Measurements from ENCODE around the gene FPGS.

DNA sequence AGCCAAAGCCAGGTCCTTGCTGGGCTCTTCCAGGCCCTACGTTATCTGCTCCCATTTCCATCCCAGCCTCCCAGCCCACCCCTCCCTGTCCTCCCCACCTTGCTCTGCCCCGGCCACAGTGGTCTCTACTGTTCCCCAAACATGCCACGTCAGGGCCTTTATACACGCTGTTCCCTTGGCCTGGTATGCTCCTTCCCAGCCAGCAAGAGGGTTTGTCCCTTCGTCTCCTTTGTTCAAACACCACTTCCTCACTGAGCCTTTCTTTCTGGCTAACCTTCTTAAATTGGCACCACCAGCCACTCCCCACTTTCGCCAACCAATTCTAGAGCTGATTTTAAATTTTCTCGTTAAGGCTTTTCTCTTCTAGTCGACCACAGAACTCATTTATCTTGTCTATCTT lies 34.0 kb upstream of the FPGS start:
- TF ChIP-seq, protein P1, sequence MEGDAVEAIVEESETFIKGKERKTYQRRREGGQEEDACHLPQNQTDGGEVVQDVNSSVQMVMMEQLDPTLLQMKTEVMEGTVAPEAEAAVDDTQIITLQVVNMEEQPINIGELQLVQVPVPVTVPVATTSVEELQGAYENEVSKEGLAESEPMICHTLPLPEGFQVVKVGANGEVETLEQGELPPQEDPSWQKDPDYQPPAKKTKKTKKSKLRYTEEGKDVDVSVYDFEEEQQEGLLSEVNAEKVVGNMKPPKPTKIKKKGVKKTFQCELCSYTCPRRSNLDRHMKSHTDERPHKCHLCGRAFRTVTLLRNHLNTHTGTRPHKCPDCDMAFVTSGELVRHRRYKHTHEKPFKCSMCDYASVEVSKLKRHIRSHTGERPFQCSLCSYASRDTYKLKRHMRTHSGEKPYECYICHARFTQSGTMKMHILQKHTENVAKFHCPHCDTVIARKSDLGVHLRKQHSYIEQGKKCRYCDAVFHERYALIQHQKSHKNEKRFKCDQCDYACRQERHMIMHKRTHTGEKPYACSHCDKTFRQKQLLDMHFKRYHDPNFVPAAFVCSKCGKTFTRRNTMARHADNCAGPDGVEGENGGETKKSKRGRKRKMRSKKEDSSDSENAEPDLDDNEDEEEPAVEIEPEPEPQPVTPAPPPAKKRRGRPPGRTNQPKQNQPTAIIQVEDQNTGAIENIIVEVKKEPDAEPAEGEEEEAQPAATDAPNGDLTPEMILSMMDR (IDR thresholded peaks at IDR 0.05; ENCODE audit: low read depth, low read length, poor library complexity, severe bottlenecking), result no peak
- no peak for TF ChIP-seq EZH2phosphoT487 (IDR thresholded peaks at IDR 0.05; ENCODE audit: borderline replicate concordance, low read length)

Data from DOHH2 (cell line).